ENCODE measurements around the gene HPSE2. TPM values are rescaled to one million over a fixed set of nuclear protein-coding genes. Genes with fewer than 3 reads are reported as not detected.
"Not testable (repeated sequence)": the region's sequence is repeated elsewhere in the genome, so short reads cannot be mapped to it uniquely, and the experiment has no call there.

The HPSE2 gene
- total RNA-seq, 1 donor from 2014 or later, result under 0.01 TPM

- no peaks in the 10 kb centered on the region for H3K4me1 ChIP-seq (ENCODE audit: control insufficient read depth in 3 of 3, insufficient read depth in 3 of 3, low read length in 3 of 3)
- H3K27ac ChIP-seq (ENCODE audit: low read depth, low read length), result no peak overlapping the region
- peaks cover 0 to 4% (median 0%) of the 10 kb centered on the region in 3 donors for H3K27me3 ChIP-seq (ENCODE audit: control insufficient read depth in 3 of 3, insufficient read depth in 3 of 3, low read length in 3 of 3)
- no peak overlapping the region for H3K9ac ChIP-seq (ENCODE audit: low read depth in 1 of 3, low read length in 3 of 3)
- H3K9me3 ChIP-seq (ENCODE audit: control insufficient read depth in 3 of 3, low read length in 3 of 3), result no peaks in the 10 kb centered on the region
- H3K36me3 ChIP-seq (ENCODE audit: control insufficient read depth in 3 of 3, insufficient read depth in 3 of 3, low read length in 3 of 3), result no peaks in the 10 kb centered on the region
- H3K4me3 ChIP-seq (ENCODE audit: low read length in 3 of 3), result no peak overlapping the region
Observed at GRCh38 chr10:99170116-99170675, 65.5 kb downstream of the HPSE2 start.

GRCh38 chr10:99161165-99161564 lies 74.5 kb downstream of the HPSE2 start:
- H3K9ac ChIP-seq (ENCODE audit: low read depth in 1 of 3, low read length in 3 of 3), result no peak overlapping the region
- H3K4me1 ChIP-seq (ENCODE audit: control insufficient read depth in 3 of 3, insufficient read depth in 3 of 3, low read length in 3 of 3), result no peaks in the 10 kb centered on the region
- no peak overlapping the region for H3K4me3 ChIP-seq (ENCODE audit: low read length in 3 of 3)
- no peak overlapping the region for H3K27ac ChIP-seq (ENCODE audit: low read depth, low read length)
- no peaks in the 10 kb centered on the region for H3K36me3 ChIP-seq (ENCODE audit: control insufficient read depth in 3 of 3, insufficient read depth in 3 of 3, low read length in 3 of 3)
- no peaks in the 10 kb centered on the region for H3K9me3 ChIP-seq (ENCODE audit: control insufficient read depth in 3 of 3, low read length in 3 of 3)
- no peaks in the 10 kb centered on the region for H3K27me3 ChIP-seq (ENCODE audit: control insufficient read depth in 3 of 3, insufficient read depth in 3 of 3, low read length in 3 of 3)

GRCh38 chr10:99143651-99144050 lies 92.0 kb downstream of the HPSE2 start:
- no peak overlapping the region for H3K27ac ChIP-seq (ENCODE audit: low read depth, low read length)
- no peak overlapping the region for H3K4me3 ChIP-seq (ENCODE audit: low read length in 3 of 3)
- no peaks in the 10 kb centered on the region for H3K27me3 ChIP-seq (ENCODE audit: control insufficient read depth in 3 of 3, insufficient read depth in 3 of 3, low read length in 3 of 3)

GRCh38 chr10:99143011-99143410 lies 92.6 kb downstream of the HPSE2 start:
- no peaks in the 10 kb centered on the region for H3K4me1 ChIP-seq (ENCODE audit: control insufficient read depth in 3 of 3, insufficient read depth in 3 of 3, low read length in 3 of 3)
- H3K9ac ChIP-seq (ENCODE audit: low read depth in 1 of 3, low read length in 3 of 3), result no peak overlapping the region
- no peak overlapping the region for H3K4me3 ChIP-seq (ENCODE audit: low read length in 3 of 3)
- no peaks in the 10 kb centered on the region for H3K9me3 ChIP-seq (ENCODE audit: control insufficient read depth in 3 of 3, low read length in 3 of 3)
- H3K36me3 ChIP-seq (ENCODE audit: control insufficient read depth in 3 of 3, insufficient read depth in 3 of 3, low read length in 3 of 3), result no peaks in the 10 kb centered on the region
- no peak overlapping the region for H3K27ac ChIP-seq (ENCODE audit: low read depth, low read length)
- no peaks in the 10 kb centered on the region for H3K27me3 ChIP-seq (ENCODE audit: control insufficient read depth in 3 of 3, insufficient read depth in 3 of 3, low read length in 3 of 3)

More at GRCh38 chr10:99143651-99144050, 92.0 kb downstream of the HPSE2 start:
- Histone ChIP-seq H3K9me3 (ENCODE audit: control insufficient read depth in 3 of 3, low read length in 3 of 3) (no peaks in the 10 kb centered on the region), H3K36me3 (ENCODE audit: control insufficient read depth in 3 of 3, insufficient read depth in 3 of 3, low read length in 3 of 3) (no peaks in the 10 kb centered on the region), H3K9ac (ENCODE audit: low read depth in 1 of 3, low read length in 3 of 3) (no peak overlapping the region), H3K4me1 (ENCODE audit: control insufficient read depth in 3 of 3, insufficient read depth in 3 of 3, low read length in 3 of 3) (no peaks in the 10 kb centered on the region)

GRCh38 chr10:99132897-99133296 lies 102.8 kb downstream of the HPSE2 start:
- H3K27ac ChIP-seq (ENCODE audit: low read depth, low read length); H3K4me3 ChIP-seq (ENCODE audit: low read length in 3 of 3); H3K9me3 ChIP-seq (ENCODE audit: control insufficient read depth in 3 of 3, low read length in 3 of 3); H3K9ac ChIP-seq (ENCODE audit: low read depth in 1 of 3, low read length in 3 of 3); H3K4me1 ChIP-seq (ENCODE audit: control insufficient read depth in 3 of 3, insufficient read depth in 3 of 3, low read length in 3 of 3); H3K36me3 ChIP-seq (ENCODE audit: control insufficient read depth in 3 of 3, insufficient read depth in 3 of 3, low read length in 3 of 3); H3K27me3 ChIP-seq (ENCODE audit: control insufficient read depth in 3 of 3, insufficient read depth in 3 of 3, low read length in 3 of 3): not testable (repeated sequence)

- Histone ChIP-seq H3K36me3 (ENCODE audit: control insufficient read depth in 3 of 3, insufficient read depth in 3 of 3, low read length in 3 of 3) (no peaks in the 10 kb centered on the region), H3K27me3 (ENCODE audit: control insufficient read depth in 3 of 3, insufficient read depth in 3 of 3, low read length in 3 of 3) (no peaks in the 10 kb centered on the region), H3K9ac (ENCODE audit: low read depth in 1 of 3, low read length in 3 of 3) (no peak overlapping the region), H3K27ac (ENCODE audit: low read depth, low read length) (no peak overlapping the region), H3K9me3 (ENCODE audit: control insufficient read depth in 3 of 3, low read length in 3 of 3) (peaks cover 0 to 4% (median 0%) of the 10 kb centered on the region in 3 donors), H3K4me1 (ENCODE audit: control insufficient read depth in 3 of 3, insufficient read depth in 3 of 3, low read length in 3 of 3) (no peaks in the 10 kb centered on the region), H3K4me3 (ENCODE audit: low read length in 3 of 3) (no peak overlapping the region)
Observed at GRCh38 chr10:99125879-99126278, 109.8 kb downstream of the HPSE2 start.

- H3K36me3 ChIP-seq (ENCODE audit: control insufficient read depth in 3 of 3, insufficient read depth in 3 of 3, low read length in 3 of 3), result no peaks in the 10 kb centered on the region
- no peaks in the 10 kb centered on the region for H3K27me3 ChIP-seq (ENCODE audit: control insufficient read depth in 3 of 3, insufficient read depth in 3 of 3, low read length in 3 of 3)
- peaks cover 0 to 4% (median 2%) of the 10 kb centered on the region in 3 donors for H3K9me3 ChIP-seq (ENCODE audit: control insufficient read depth in 3 of 3, low read length in 3 of 3)
- H3K4me3 ChIP-seq (ENCODE audit: low read length in 3 of 3), result no peak overlapping the region
- no peaks in the 10 kb centered on the region for H3K4me1 ChIP-seq (ENCODE audit: control insufficient read depth in 3 of 3, insufficient read depth in 3 of 3, low read length in 3 of 3)
- no peak overlapping the region for H3K27ac ChIP-seq (ENCODE audit: low read depth, low read length)
- H3K9ac ChIP-seq (ENCODE audit: low read depth in 1 of 3, low read length in 3 of 3), result no peak overlapping the region
Observed at GRCh38 chr10:99124376-99124775, 111.3 kb downstream of the HPSE2 start.

GRCh38 chr10:99123851-99124250 lies 111.8 kb downstream of the HPSE2 start:
- no peak overlapping the region for H3K4me3 ChIP-seq (ENCODE audit: low read length in 3 of 3)
- H3K27me3 ChIP-seq (ENCODE audit: control insufficient read depth in 3 of 3, insufficient read depth in 3 of 3, low read length in 3 of 3), result no peaks in the 10 kb centered on the region
- no peaks in the 10 kb centered on the region for H3K4me1 ChIP-seq (ENCODE audit: control insufficient read depth in 3 of 3, insufficient read depth in 3 of 3, low read length in 3 of 3)
- peaks cover 0 to 4% (median 2%) of the 10 kb centered on the region in 3 donors for H3K9me3 ChIP-seq (ENCODE audit: control insufficient read depth in 3 of 3, low read length in 3 of 3)
- H3K9ac ChIP-seq (ENCODE audit: low read depth in 1 of 3, low read length in 3 of 3), result no peak overlapping the region
- H3K27ac ChIP-seq (ENCODE audit: low read depth, low read length), result no peak overlapping the region
- H3K36me3 ChIP-seq (ENCODE audit: control insufficient read depth in 3 of 3, insufficient read depth in 3 of 3, low read length in 3 of 3), result no peaks in the 10 kb centered on the region

GRCh38 chr10:99123336-99123735 lies 112.3 kb downstream of the HPSE2 start:
- no peaks in the 10 kb centered on the region for H3K36me3 ChIP-seq (ENCODE audit: control insufficient read depth in 3 of 3, insufficient read depth in 3 of 3, low read length in 3 of 3)
- H3K27me3 ChIP-seq (ENCODE audit: control insufficient read depth in 3 of 3, insufficient read depth in 3 of 3, low read length in 3 of 3), result no peaks in the 10 kb centered on the region
- peaks cover 0 to 4% (median 2%) of the 10 kb centered on the region in 3 donors for H3K9me3 ChIP-seq (ENCODE audit: control insufficient read depth in 3 of 3, low read length in 3 of 3)
- H3K27ac ChIP-seq (ENCODE audit: low read depth, low read length), result no peak overlapping the region
- H3K9ac ChIP-seq (ENCODE audit: low read depth in 1 of 3, low read length in 3 of 3), result no peak overlapping the region
- H3K4me1 ChIP-seq (ENCODE audit: control insufficient read depth in 3 of 3, insufficient read depth in 3 of 3, low read length in 3 of 3), result no peaks in the 10 kb centered on the region
- no peak overlapping the region for H3K4me3 ChIP-seq (ENCODE audit: low read length in 3 of 3)

GRCh38 chr10:99119258-99119748 lies 116.3 kb downstream of the HPSE2 start:
- H3K9ac ChIP-seq (ENCODE audit: low read depth in 1 of 3, low read length in 3 of 3), result no peak overlapping the region
- no peaks in the 10 kb centered on the region for H3K4me1 ChIP-seq (ENCODE audit: control insufficient read depth in 3 of 3, insufficient read depth in 3 of 3, low read length in 3 of 3)
- no peaks in the 10 kb centered on the region for H3K27me3 ChIP-seq (ENCODE audit: control insufficient read depth in 3 of 3, insufficient read depth in 3 of 3, low read length in 3 of 3)
- no peak overlapping the region for H3K4me3 ChIP-seq (ENCODE audit: low read length in 3 of 3)
- H3K9me3 ChIP-seq (ENCODE audit: control insufficient read depth in 3 of 3, low read length in 3 of 3), result peaks cover 0 to 2% (median 2%) of the 10 kb centered on the region in 3 donors
- no peak overlapping the region for H3K27ac ChIP-seq (ENCODE audit: low read depth, low read length)
- H3K36me3 ChIP-seq (ENCODE audit: control insufficient read depth in 3 of 3, insufficient read depth in 3 of 3, low read length in 3 of 3), result no peaks in the 10 kb centered on the region
